Cerebellar cortex (tissue), 1 donor: ENCODE results near the gene CLTCL1.

ENCODE experiments used
- DNase-seq: peaks from one replicate; pipeline ENCODE4 v3.0.0-alpha.2; 2015; ENCODE audit warnings: low spot score

CLTCL1 gene

GRCh38 chr22:19131685-19132015 is 159.9 kb downstream of the CLTCL1 start:
- DNase-seq, result no peak

- DNase-seq, result no peak
Observed at GRCh38 chr22:19130959-19131684, 160.4 kb downstream of the CLTCL1 start, which contains the start of gene TSSK2. TSSK2 (plus strand) TSS chr22:19131308; CDS start chr22:19131400, 92 bp downstream.

- DNase-seq, result no peak
Observed at GRCh38 chr22:19129871-19130270, 161.6 kb downstream of the CLTCL1 start.
